ENCODE data around the gene PTPRB. TPM values are rescaled to one million over a fixed set of nuclear protein-coding genes. Genes with fewer than 3 reads are reported as not detected.

Gene PTPRB
- total and polyA plus RNA-seq, 2 of the 4 experiments (the other 2 are of a cell fraction) = 4.1 to 6.5 TPM

DNA sequence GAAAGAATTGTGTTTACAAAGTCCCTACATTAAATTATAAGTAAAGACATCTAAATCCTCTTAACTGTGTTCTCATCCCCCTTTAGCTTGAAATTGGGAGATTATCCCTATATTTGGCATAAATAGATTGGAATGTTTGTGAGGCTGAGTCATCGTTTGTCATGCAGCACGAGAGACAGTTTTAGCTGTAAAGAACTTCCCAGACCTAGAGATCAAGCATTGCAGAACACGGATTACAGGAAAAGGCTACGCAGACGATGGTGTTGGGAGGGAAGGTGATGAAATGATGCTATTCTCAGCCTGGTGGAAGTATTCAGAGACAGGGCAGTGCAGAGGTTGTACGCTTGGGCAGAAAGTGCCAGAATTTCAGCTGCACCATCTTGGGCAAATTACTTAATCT, 93.8 kb downstream of the PTPRB start:
- Histone ChIP-seq H3K18ac (ENCODE audit: low read depth, low read length) (no peak overlapping the region), H3K14ac (replicated peaks; ENCODE audit: low read depth, low read length) (no peak overlapping the region), H2AK5ac (ENCODE audit: low read depth, low read length) (no peak overlapping the region), H3K9ac (ENCODE audit: low read depth, low read length) (no peak overlapping the region), H3K4me3 (ENCODE audit: insufficient read depth, low read depth, low read length) (no peak overlapping the region), H2BK15ac (ENCODE audit: low read depth, low read length) (no peak overlapping the region), H3K56ac (ENCODE audit: extremely low read depth, insufficient read depth, low read length) (no peak overlapping the region), H3K9me3 (ENCODE audit: control insufficient read depth, insufficient read depth, low read length) (no peaks in the 10 kb centered on the region), H3K27me3 (ENCODE audit: control insufficient read depth, insufficient read depth, low read length) (no peaks in the 10 kb centered on the region), H2BK20ac (ENCODE audit: low read depth, low read length) (peak overlapping the region; percentile 35; the same call in 1 of the 2 replicates), H2AK9ac (replicated peaks; ENCODE audit: low read depth, low read length, poor library complexity) (no peak overlapping the region), H3K27ac (ENCODE audit: insufficient read depth, low read length) (no peak overlapping the region), H3K79me1 (ENCODE audit: low read depth in 1 of 2, low read length in 2 of 2) (no peaks in the 10 kb centered on the region), H4K91ac (ENCODE audit: insufficient read depth, low read depth, low read length) (no peak overlapping the region), H3K36me3 (ENCODE audit: control insufficient read depth, insufficient read depth, low read length) (no peaks in the 10 kb centered on the region), H4K20me1 (ENCODE audit: insufficient read depth, low read length) (no peaks in the 10 kb centered on the region), H4K5ac (ENCODE audit: low read depth, low read length) (no peak overlapping the region), H3K9me1 (ENCODE audit: insufficient read depth, low read length) (no peaks in the 10 kb centered on the region), H3K23ac (ENCODE audit: low read depth, low read length) (no peak overlapping the region), H2AFZ (replicated peaks; ENCODE audit: low read length, poor library complexity) (peak overlapping the region; percentile 52), H3K4ac (ENCODE audit: low read depth, low read length) (0 out of 2 replicates have a peak overlapping the region, but pooled peaks have one; percentile 45), H4K8ac (ENCODE audit: low read depth in 2 of 2, low read length in 2 of 2) (peak overlapping the region in 1 of 2 experiments; percentile 36; a peak in 2 of 4 replicates), H3K4me2 (ENCODE audit: low read depth, low read length) (peak overlapping the region; percentile 2; the same call in 1 of the 2 replicates), H2BK120ac (ENCODE audit: low read depth, low read length) (0 out of 2 replicates have a peak overlapping the region, but pooled peaks have one; percentile 2), H2BK5ac (ENCODE audit: low read depth, low read length, poor library complexity, severe bottlenecking) (no peak overlapping the region), H3K4me1 (ENCODE audit: control insufficient read depth, insufficient read depth, low read length) (no peaks in the 10 kb centered on the region)
- DNase-seq (peak; percentile 94), ATAC-seq (ENCODE audit: low read depth) (peak; percentile 89)
- TF ChIP-seq NFE2L2 (IDR thresholded peaks at IDR 0.05; ENCODE audit: low read depth, low read length) (peak; percentile 35; the same call in 1 of the 2 replicates), CEBPB (IDR thresholded peaks at IDR 0.05; ENCODE audit: low read depth, low read length) (peak; percentile 89), SMC3 (IDR thresholded peaks at IDR 0.05; ENCODE audit: low read depth, low read length) (no peak), RAD21 (IDR thresholded peaks at IDR 0.05; ENCODE audit: low read length) (no peak), RFX5 (IDR thresholded peaks at IDR 0.05; ENCODE audit: low read depth, low read length) (no peak), FOS (IDR thresholded peaks at IDR 0.05; ENCODE audit: low read depth, low read length) (peak; percentile 68), MAFK (IDR thresholded peaks at IDR 0.05; ENCODE audit: low read depth, low read length) (peak; percentile 18; the same call in 1 of the 2 replicates), BHLHE40 (IDR thresholded peaks at IDR 0.05; ENCODE audit: low read depth, low read length) (peak; percentile 92)
- TF ChIP-seq, protein P1, sequence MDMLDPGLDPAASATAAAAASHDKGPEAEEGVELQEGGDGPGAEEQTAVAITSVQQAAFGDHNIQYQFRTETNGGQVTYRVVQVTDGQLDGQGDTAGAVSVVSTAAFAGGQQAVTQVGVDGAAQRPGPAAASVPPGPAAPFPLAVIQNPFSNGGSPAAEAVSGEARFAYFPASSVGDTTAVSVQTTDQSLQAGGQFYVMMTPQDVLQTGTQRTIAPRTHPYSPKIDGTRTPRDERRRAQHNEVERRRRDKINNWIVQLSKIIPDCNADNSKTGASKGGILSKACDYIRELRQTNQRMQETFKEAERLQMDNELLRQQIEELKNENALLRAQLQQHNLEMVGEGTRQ (IDR thresholded peaks at IDR 0.05; ENCODE audit: low read depth, low read length) = no peak
- 0% methylated on average over 3 of the region's 6 CpGs; no CpG with 5 or more reads in 1 of the 2 experiments for WGBS, 2 experiments (ENCODE audit: extremely low coverage in 2 of 2, insufficient read length in 1 of 2)
- ChIA-PET CTCF (no interaction called here), POLR2A (ENCODE audit: unreplicated experiment) (no interaction called here)
- in situ Hi-C loops (cut with MboI; ENCODE audit: low sequenced_read_pairs) = no loop called here
- intact Hi-C loops (cut with micrococcal nuclease) = no loop called here
- BruUV-seq (replicated peaks) = no TSS peak
- dilution Hi-C loops (cut with HindIII; ENCODE audit: low sequenced_read_pairs, unreplicated experiment) = no loop called here
